GM21447 (cell line): Measurements from ENCODE around the gene GPR85.
"Not testable (repeated sequence)": the region's sequence is repeated elsewhere in the genome, so short reads cannot be mapped to it uniquely, and the experiment has no call there.

ENCODE experiments used
- ATAC-seq: cut with Tn5 transposase; IDR thresholded peaks from one replicate; pipeline ENCODE4 v1.9.1; 2021; ENCODE audit not compliant: unreplicated experiment

The GPR85 gene

GRCh38 chr7:113086431-113086888, at the start of gene GPR85:
TSS of gene GPR85 (minus strand) at chr7:113086827. CDS start at chr7:113084721, 2,106 bp downstream.
- no peak for ATAC-seq

GRCh38 chr7:113134025-113134424, 47.4 kb upstream of the GPR85 start:
- no peak for ATAC-seq

- ATAC-seq = no peak
Measured at GRCh38 chr7:113131367-113131766, 44.7 kb upstream of the GPR85 start.

GRCh38 chr7:113128031-113128430, 41.4 kb upstream of the GPR85 start:
- no peak for ATAC-seq

GRCh38 chr7:113125728-113126127, 39.1 kb upstream of the GPR85 start:
- ATAC-seq = no peak

- no peak for ATAC-seq
Measured at GRCh38 chr7:113122744-113123143, 36.1 kb upstream of the GPR85 start.

GRCh38 chr7:113120647-113121046, 34.0 kb upstream of the GPR85 start:
- no peak for ATAC-seq

GRCh38 chr7:113119429-113119828, 32.8 kb upstream of the GPR85 start:
- no peak for ATAC-seq

GRCh38 chr7:113118074-113118959, 31.7 kb upstream of the GPR85 start, which contains the start of gene SMIM30:
TSS of gene SMIM30 (minus strand) at chr7:113118554. CDS start at chr7:113117578, 976 bp downstream.
- ATAC-seq = peak; percentile 99

GRCh38 chr7:113117374-113117774, 30.7 kb upstream of the GPR85 start:
- not testable (repeated sequence) for ATAC-seq

- ATAC-seq = no peak
Measured at GRCh38 chr7:113113912-113114311, 27.3 kb upstream of the GPR85 start.

GRCh38 chr7:113109718-113110117, 23.1 kb upstream of the GPR85 start:
- ATAC-seq = no peak

GRCh38 chr7:113100121-113100603, 13.5 kb upstream of the GPR85 start:
- ATAC-seq = no peak

GRCh38 chr7:113099284-113099919, 12.8 kb upstream of the GPR85 start:
- ATAC-seq = no peak

- ATAC-seq = peak; percentile 57
Measured at GRCh38 chr7:113094517-113095249, 8.1 kb upstream of the GPR85 start.

- ATAC-seq = no peak
Measured at GRCh38 chr7:113093561-113093960, 6.9 kb upstream of the GPR85 start.

- no peak for ATAC-seq
Measured at GRCh38 chr7:113092762-113093161, 6.1 kb upstream of the GPR85 start.

GRCh38 chr7:113087071-113087998, 708 bp upstream of the GPR85 start:
- no peak for ATAC-seq

- ATAC-seq = no peak
Measured at GRCh38 chr7:113085781-113086390, 741 bp downstream of the GPR85 start.
